ENCODE results near the gene HLA-DPA1.

HLA-DPA1 gene

DNA sequence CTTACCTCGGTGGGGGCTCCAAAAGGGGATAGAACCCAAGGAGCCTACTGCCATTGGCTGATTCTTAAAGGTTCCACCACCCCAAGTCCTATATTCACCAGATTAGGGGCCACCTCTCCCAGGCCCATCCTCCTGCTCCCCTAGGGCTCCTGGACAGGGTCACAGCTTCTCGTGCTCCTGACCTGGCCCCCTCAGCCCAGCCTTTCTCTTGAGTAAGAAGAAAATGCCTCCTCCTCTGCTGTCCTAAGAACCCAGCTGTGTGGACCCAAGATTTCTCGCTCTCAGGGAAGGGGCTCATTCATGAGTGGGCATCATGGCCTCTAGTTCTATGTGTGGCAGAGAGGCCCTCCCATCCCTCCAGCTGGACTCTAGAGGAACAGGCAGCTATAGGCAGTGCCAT is 18.9 kb upstream of the HLA-DPA1 start:
- TF ChIP-seq CTCF (IDR thresholded peaks at IDR 0.05; ENCODE audit: low read depth, low read length, missing control alignments), result no peak
- no peak overlapping the region for H3K4me3 ChIP-seq (ENCODE audit: low read depth, low read length)
- in situ Hi-C loops (cut with HindIII; ENCODE audit: low sequenced_read_pairs), result no loop called here

GRCh38 chr6:33091957-33092356 is 18.5 kb upstream of the HLA-DPA1 start:
- in situ Hi-C loops (cut with HindIII; ENCODE audit: low sequenced_read_pairs), result no loop called here
- no peak for TF ChIP-seq CTCF (IDR thresholded peaks at IDR 0.05; ENCODE audit: low read depth, low read length, missing control alignments)
- DNase-seq (ENCODE audit: low read depth), result no peak
- H3K4me3 ChIP-seq (ENCODE audit: low read depth, low read length), result no peak overlapping the region

More for the DNA sequence above, 18.9 kb upstream of the HLA-DPA1 start:
- DNase-seq (ENCODE audit: low read depth), result no peak

- no peak for DNase-seq (ENCODE audit: low read depth)
- in situ Hi-C loops (cut with HindIII; ENCODE audit: low sequenced_read_pairs), result no loop called here
- no peak overlapping the region for H3K4me3 ChIP-seq (ENCODE audit: low read depth, low read length)
- TF ChIP-seq CTCF (IDR thresholded peaks at IDR 0.05; ENCODE audit: low read depth, low read length, missing control alignments), result no peak
Measured at GRCh38 chr6:33088931-33089620, 15.6 kb upstream of the HLA-DPA1 start.

DNA sequence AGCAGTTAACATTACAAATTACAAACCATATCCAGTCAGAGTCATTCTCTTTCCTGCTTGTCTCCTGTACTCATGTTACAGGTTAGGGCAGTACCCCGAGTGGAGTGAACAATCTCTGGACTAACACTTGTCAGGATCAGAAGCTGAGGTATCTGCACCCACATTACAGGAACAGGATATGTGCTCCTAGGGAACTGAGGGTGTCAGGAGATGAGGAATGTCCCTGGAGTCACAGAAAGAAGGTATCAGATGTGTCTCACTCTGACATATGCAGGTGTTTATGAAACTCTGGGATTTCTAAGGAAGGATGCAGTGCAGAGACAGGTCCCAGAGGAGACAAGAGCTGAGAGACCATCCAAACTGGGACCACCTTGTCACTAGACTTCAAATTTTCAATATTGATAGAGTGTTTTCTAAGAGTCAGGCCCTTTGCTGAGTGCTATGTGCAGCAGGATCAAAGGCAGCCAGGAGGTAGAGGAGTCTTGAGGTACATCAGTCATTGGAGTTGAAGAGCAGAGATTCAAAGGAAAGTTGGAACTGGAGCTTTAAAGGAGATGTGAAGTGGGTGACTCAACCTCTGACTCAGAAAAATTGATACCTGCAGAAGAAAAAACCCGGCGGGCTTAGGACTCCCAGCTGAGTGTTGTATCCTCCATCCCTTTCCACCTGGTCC is 14.9 kb upstream of the HLA-DPA1 start:
- no peak for TF ChIP-seq CTCF (IDR thresholded peaks at IDR 0.05; ENCODE audit: low read depth, low read length, missing control alignments)
- DNase-seq (ENCODE audit: low read depth), result no peak
- H3K4me3 ChIP-seq (ENCODE audit: low read depth, low read length), result no peak overlapping the region

DNA sequence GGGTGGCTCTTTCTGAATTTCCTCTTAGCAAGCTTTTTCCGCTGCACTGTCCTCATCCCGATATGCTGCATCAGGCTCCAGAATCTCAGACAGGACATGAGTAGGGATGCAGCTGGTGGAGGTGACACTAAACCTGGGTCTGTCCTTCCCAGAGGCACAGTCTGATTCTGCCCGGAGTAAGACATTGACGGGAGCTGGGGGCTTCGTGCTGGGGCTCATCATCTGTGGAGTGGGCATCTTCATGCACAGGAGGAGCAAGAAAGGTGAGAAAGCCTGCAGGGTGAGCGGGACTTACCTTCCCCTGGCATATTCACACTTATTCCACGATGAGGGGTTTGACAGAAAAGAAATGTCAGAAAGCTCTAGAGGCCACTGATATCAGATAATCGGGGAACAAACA is 12.2 kb upstream of the HLA-DPA1 start:
- in situ Hi-C loops (cut with HindIII; ENCODE audit: low sequenced_read_pairs), result no loop called here
- DNase-seq (ENCODE audit: low read depth), result no peak

More for the DNA sequence above, 14.9 kb upstream of the HLA-DPA1 start:
- in situ Hi-C loops (cut with HindIII; ENCODE audit: low sequenced_read_pairs), result no loop called here

DNA sequence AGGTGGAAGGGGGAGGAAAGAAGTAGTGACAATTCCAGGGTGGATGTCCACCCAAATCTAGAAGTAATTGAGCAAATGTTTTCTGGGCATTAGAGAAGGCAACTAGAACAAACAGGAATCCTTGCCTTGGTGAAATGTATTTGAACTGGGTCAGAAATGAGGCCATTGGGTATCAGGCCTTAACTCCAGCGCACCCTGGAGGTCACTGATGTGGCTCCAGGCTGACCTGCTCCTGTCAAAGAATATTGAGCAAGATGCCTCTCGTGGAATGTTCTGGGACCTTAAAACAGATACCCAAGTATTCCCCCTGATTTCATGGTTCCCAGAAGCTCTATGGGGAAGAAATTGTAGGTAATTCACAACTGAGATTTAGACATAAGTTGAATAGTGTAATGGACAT is 9.3 kb upstream of the HLA-DPA1 start:
- peak; percentile 49 for TF ChIP-seq CTCF (IDR thresholded peaks at IDR 0.05; ENCODE audit: low read depth, low read length, missing control alignments)
- DNase-seq (ENCODE audit: low read depth), result no peak
- in situ Hi-C loops (cut with HindIII; ENCODE audit: low sequenced_read_pairs), result no loop called here
- no peak overlapping the region for H3K4me3 ChIP-seq (ENCODE audit: low read depth, low read length)

More for the DNA sequence above, 12.2 kb upstream of the HLA-DPA1 start:
- H3K4me3 ChIP-seq (ENCODE audit: low read depth, low read length), result no peak overlapping the region
- no peak for TF ChIP-seq CTCF (IDR thresholded peaks at IDR 0.05; ENCODE audit: low read depth, low read length, missing control alignments)

All from astrocyte of the cerebellum (primary cell).